ENCODE results near the gene TTC8. TPM values are rescaled to one million over a fixed set of nuclear protein-coding genes. Genes with fewer than 3 reads are reported as not detected.

TTC8 gene
- total RNA-seq, 1 donor from 2014 or later = 23.6 TPM

GRCh38 chr14:88829685-88830302 lies 5.3 kb downstream of the TTC8 start:
- TF ChIP-seq, protein P1, sequence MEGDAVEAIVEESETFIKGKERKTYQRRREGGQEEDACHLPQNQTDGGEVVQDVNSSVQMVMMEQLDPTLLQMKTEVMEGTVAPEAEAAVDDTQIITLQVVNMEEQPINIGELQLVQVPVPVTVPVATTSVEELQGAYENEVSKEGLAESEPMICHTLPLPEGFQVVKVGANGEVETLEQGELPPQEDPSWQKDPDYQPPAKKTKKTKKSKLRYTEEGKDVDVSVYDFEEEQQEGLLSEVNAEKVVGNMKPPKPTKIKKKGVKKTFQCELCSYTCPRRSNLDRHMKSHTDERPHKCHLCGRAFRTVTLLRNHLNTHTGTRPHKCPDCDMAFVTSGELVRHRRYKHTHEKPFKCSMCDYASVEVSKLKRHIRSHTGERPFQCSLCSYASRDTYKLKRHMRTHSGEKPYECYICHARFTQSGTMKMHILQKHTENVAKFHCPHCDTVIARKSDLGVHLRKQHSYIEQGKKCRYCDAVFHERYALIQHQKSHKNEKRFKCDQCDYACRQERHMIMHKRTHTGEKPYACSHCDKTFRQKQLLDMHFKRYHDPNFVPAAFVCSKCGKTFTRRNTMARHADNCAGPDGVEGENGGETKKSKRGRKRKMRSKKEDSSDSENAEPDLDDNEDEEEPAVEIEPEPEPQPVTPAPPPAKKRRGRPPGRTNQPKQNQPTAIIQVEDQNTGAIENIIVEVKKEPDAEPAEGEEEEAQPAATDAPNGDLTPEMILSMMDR (IDR thresholded peaks at IDR 0.05) = no peak
- no peak overlapping the region for H3K4me3 Mint-ChIP-seq (ENCODE audit: unreplicated experiment)
- H3K4me1 Mint-ChIP-seq (ENCODE audit: unreplicated experiment) = peaks cover 47% of the 10 kb centered on the region
- H3K36me3 Mint-ChIP-seq (ENCODE audit: unreplicated experiment) = peaks cover 4% of the 10 kb centered on the region
- no peak overlapping the region for H3K27ac Mint-ChIP-seq (ENCODE audit: unreplicated experiment)
- no peaks in the 10 kb centered on the region for H3K27me3 Mint-ChIP-seq (ENCODE audit: unreplicated experiment)
- no peak for DNase-seq (ENCODE audit: extremely low spot score, unreplicated experiment)
- no peaks in the 10 kb centered on the region for H3K9me3 Mint-ChIP-seq (ENCODE audit: unreplicated experiment)

DNA sequence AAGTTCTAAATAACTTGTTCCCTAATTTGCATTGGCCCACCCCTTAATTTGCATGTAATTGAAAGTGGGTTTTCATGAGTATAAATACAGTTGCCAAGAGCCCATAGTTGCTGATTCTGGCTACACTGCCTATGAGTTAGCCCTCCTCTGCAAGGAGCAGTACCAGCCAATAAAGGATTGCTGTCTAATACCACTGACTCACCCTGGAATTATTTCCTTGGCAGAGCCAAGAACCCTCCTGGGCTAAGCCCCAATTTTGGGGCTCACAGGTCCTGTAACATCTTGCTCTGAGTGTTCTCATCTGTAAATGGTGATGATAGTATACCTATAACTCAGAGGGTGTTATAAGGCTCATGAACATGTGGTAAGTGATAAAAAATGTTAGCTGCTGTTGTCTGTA lies 6.8 kb downstream of the TTC8 start:
- Mint-ChIP-seq H3K27me3 (ENCODE audit: unreplicated experiment) (no peaks in the 10 kb centered on the region), H3K36me3 (ENCODE audit: unreplicated experiment) (peaks cover 4% of the 10 kb centered on the region), H3K9me3 (ENCODE audit: unreplicated experiment) (no peaks in the 10 kb centered on the region), H3K27ac (ENCODE audit: unreplicated experiment) (no peak overlapping the region), H3K4me3 (ENCODE audit: unreplicated experiment) (no peak overlapping the region), H3K4me1 (ENCODE audit: unreplicated experiment) (peaks cover 52% of the 10 kb centered on the region)
- DNase-seq (ENCODE audit: extremely low spot score, unreplicated experiment) = no peak
- TF ChIP-seq, protein P1 (IDR thresholded peaks at IDR 0.05) = no peak

DNA sequence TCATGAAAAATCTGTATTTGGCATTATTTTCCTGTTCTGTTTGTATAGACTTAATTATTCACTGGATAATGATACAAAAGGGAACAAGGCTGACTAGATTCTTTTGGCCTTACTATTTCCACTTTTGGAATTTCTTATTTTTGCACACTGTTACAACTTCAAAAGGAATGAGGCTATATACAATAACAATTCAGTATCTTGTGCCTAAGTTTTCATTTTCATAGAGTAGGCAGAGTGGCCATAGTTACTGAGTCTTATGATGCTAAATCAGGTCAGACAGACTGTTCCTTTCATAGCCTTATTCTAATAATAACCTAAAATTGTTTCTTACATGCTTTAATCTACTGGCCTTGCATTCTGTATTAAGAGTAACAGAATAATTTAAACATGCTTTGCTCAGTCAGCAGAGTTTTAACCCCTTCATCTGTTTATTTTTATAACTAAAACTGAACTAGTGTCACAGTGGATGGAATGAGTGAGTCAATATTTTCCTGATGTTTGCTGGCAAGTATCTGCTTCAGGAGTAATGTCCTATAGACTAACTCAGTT lies 10.5 kb downstream of the TTC8 start:
- Mint-ChIP-seq H3K9me3 (ENCODE audit: unreplicated experiment) (no peaks in the 10 kb centered on the region), H3K4me3 (ENCODE audit: unreplicated experiment) (peak overlapping the region; percentile 5), H3K36me3 (ENCODE audit: unreplicated experiment) (peaks cover 4% of the 10 kb centered on the region), H3K27me3 (ENCODE audit: unreplicated experiment) (no peaks in the 10 kb centered on the region), H3K27ac (ENCODE audit: unreplicated experiment) (peak overlapping the region; percentile 86), H3K4me1 (ENCODE audit: unreplicated experiment) (peaks cover 45% of the 10 kb centered on the region)
- TF ChIP-seq, protein P1 (IDR thresholded peaks at IDR 0.05) = no peak
- DNase-seq (ENCODE audit: extremely low spot score, unreplicated experiment) = no peak

DNA sequence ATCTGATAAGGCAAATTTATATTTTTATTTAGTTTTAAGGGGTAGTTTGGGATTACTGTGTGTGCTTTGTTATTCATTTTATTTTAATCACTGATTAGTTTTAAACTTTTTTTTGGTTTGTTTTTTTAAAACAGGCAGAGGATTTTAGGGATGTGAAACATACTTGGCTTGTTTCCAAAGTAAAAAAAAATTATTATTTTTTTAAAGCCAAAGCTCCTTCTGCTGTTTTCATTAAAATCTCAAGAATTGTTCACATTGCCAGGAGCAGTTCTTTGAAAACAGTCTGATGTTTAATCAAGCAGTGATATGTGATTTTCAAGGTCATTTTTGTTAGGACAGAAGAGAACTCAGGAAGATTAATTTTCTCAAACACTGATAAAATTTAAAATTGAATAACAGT lies 11.2 kb downstream of the TTC8 start:
- TF ChIP-seq, protein P1 (IDR thresholded peaks at IDR 0.05) = no peak
- no peaks in the 10 kb centered on the region for H3K9me3 Mint-ChIP-seq (ENCODE audit: unreplicated experiment)
- peaks cover 45% of the 10 kb centered on the region for H3K4me1 Mint-ChIP-seq (ENCODE audit: unreplicated experiment)
- peak overlapping the region; percentile 86 for H3K27ac Mint-ChIP-seq (ENCODE audit: unreplicated experiment)
- H3K36me3 Mint-ChIP-seq (ENCODE audit: unreplicated experiment) = peaks cover 4% of the 10 kb centered on the region
- peak overlapping the region; percentile 33 for H3K4me3 Mint-ChIP-seq (ENCODE audit: unreplicated experiment)
- DNase-seq (ENCODE audit: extremely low spot score, unreplicated experiment) = no peak
- H3K27me3 Mint-ChIP-seq (ENCODE audit: unreplicated experiment) = no peaks in the 10 kb centered on the region

- peak overlapping the region; percentile 69 for H3K27ac Mint-ChIP-seq (ENCODE audit: unreplicated experiment)
- H3K9me3 Mint-ChIP-seq (ENCODE audit: unreplicated experiment) = no peaks in the 10 kb centered on the region
- H3K4me3 Mint-ChIP-seq (ENCODE audit: unreplicated experiment) = no peak overlapping the region
- no peak for DNase-seq (ENCODE audit: extremely low spot score, unreplicated experiment)
- H3K36me3 Mint-ChIP-seq (ENCODE audit: unreplicated experiment) = peaks cover 12% of the 10 kb centered on the region
- peaks cover 40% of the 10 kb centered on the region for H3K4me1 Mint-ChIP-seq (ENCODE audit: unreplicated experiment)
- TF ChIP-seq, protein P1 (IDR thresholded peaks at IDR 0.05) = peak; percentile 6
- no peaks in the 10 kb centered on the region for H3K27me3 Mint-ChIP-seq (ENCODE audit: unreplicated experiment)
These were observed 13.0 kb downstream of the TTC8 start for GRCh38 chr14:88837495-88837894.

Data from osteocyte (in vitro differentiated cells).